HG03280 (cell line): ENCODE results near the gene RPS6KA1.
"Not testable (repeated sequence)": the region's sequence is repeated elsewhere in the genome, so short reads cannot be mapped to it uniquely, and the experiment has no call there.

Source experiments
- ATAC-seq: cut with Tn5 transposase; IDR thresholded peaks from one replicate; pipeline ENCODE4 v1.9.1; 2021; ENCODE audit warnings: mild to moderate bottlenecking, moderate library complexity; ENCODE audit not compliant: unreplicated experiment

Gene RPS6KA1

DNA sequence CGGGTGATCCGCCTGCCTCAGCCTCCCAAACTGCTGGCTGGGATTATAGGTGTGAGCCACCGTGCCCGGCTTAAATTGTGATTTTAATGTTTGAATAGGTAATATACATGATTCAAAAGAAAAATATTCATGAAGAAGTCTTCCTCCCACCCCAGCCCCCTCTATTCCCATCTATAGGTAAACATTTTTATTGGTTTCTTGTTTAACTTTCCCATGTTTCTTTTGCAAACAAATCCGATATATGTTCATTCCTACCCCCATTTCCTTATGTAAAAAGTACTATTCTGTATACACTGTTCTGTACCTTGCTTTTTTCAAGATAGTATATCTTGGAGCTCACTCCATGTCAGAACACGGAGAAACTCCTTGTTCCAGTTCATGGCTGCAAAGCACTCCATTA lies 23.2 kb downstream of the RPS6KA1 start:
- ATAC-seq = no peak

- no peak for ATAC-seq
Observed at GRCh38 chr1:26553942-26554682, 24.6 kb downstream of the RPS6KA1 start.

DNA sequence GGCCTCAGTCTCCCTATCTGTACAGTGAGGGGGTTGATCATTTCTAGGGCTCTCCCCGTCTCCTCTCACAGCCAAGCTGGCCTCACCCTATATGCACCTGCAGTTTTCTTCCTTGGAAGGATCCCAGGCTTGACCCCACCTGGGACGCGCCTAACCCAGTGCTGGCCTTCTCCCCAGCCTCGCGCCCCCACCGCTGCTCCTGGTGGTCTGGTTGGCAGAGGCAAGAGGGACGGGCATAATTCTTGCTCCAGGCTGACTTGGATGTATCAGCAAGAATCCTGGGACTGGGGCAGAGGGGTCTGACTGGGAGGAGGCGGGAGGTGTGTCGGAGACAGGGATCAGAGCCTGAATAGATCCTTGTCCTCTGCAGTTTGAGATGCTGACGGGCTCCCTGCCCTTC lies 25.2 kb downstream of the RPS6KA1 start:
- no peak for ATAC-seq

DNA sequence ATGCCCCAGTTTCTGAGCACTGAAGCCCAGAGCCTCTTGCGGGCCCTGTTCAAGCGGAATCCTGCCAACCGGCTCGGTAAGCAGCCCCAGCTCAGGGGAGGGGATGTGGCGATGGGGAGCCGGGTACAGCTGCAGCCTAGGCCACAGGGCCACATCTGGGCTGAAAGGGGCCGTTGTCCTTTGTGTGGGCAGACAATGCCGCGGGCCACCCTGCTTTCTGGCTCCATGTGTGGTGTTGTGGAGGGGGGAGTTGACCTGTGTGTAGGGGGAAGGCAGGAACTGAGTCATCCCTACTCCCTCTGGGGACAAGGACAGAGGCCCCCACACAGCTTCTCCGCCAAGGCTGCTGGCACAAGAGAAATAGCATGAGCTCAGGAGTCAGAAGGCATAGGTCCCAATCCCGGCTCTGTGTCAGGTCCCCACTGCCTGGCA lies 26.0 kb downstream of the RPS6KA1 start:
- no peak for ATAC-seq

- ATAC-seq = no peak
Observed at GRCh38 chr1:26556111-26556510, 26.6 kb downstream of the RPS6KA1 start.

- no peak for ATAC-seq
Observed at GRCh38 chr1:26557008-26557407, 27.4 kb downstream of the RPS6KA1 start.

- no peak for ATAC-seq
Observed at GRCh38 chr1:26558685-26559048, 29.1 kb downstream of the RPS6KA1 start.

GRCh38 chr1:26560403-26560780 lies 30.8 kb downstream of the RPS6KA1 start:
- ATAC-seq = no peak

DNA sequence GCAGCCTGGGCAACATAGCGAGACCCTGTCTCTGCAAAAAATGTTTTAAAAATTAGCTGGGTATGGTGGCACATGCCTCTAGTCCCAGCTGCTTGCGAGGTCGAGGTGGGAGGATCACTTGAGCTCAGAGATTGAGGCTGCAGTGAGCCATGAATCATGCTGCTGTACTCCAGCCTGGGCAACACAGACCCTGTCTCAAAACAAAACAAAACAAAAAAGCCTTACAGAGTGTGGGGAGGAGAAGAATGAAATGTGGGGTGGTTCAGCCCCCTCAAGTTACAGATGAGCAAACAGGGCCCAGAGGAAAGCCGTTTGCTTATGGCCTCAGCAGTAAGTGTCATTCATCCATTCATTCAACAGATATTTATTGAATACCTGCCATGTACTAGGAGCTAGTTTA lies 40.7 kb downstream of the RPS6KA1 start:
- no peak for ATAC-seq

DNA sequence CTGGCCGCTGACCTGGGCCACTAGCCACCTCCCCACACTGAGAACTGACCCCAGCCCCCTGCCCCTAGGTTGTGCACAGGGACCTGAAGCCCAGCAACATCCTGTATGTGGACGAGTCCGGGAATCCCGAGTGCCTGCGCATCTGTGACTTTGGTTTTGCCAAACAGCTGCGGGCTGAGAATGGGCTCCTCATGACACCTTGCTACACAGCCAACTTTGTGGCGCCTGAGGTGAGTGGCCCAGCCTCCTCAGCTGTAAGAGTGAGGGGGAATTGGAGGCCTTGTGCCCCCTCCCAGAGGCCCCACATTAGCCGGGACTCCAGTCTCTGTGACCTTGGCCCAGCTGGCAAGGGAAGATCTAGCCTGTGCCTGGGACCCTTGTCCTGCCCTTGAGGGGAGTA lies 41.8 kb downstream of the RPS6KA1 start:
- no peak for ATAC-seq

- no peak for ATAC-seq
Observed at GRCh38 chr1:26574018-26574417, 44.5 kb downstream of the RPS6KA1 start.

DNA sequence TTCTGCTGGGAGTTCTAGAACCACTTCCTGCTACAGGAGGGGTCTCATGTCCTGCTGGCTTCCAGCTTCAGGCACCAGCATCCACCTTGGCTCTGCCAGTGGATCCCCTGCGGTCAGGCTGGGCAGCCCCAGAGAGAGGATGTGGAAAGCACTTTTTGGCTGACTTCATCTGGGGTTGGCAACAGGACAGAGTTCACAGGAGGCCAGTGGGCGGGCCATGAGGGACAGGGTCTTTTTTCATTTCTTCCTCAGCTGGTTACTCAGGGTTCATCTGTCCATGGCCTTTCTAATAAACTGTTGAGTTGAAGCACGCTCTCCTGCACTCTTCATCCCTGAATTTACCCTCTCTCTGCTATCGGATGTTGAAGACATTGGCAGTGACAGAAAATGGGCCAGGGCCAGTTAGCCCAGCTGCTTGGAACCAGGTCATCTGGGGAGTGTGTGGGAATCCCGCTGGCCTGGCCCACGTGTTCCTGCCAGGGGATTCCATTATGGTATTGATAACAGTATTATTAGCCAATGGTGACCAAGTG lies 45.2 kb downstream of the RPS6KA1 start:
- no peak for ATAC-seq

DNA sequence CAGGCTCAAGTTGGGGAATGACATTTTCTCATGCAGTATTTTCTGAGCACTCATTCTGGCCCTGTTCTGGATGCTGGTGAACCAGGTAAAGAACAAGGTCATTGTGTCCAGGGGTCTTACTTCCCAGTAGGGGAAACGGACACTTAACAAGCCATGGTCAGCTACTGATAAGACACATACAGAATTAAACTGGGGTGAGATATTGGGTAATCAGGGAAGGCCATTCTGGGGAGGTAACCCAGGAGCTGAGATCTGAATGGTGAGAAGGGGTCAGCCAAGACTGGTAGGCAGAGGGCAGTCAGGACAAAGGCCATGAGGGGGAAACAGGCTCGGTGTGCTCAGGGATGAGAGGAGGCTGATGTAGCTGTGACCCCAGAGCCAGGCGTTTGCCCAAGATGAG lies 45.8 kb downstream of the RPS6KA1 start:
- ATAC-seq = no peak

DNA sequence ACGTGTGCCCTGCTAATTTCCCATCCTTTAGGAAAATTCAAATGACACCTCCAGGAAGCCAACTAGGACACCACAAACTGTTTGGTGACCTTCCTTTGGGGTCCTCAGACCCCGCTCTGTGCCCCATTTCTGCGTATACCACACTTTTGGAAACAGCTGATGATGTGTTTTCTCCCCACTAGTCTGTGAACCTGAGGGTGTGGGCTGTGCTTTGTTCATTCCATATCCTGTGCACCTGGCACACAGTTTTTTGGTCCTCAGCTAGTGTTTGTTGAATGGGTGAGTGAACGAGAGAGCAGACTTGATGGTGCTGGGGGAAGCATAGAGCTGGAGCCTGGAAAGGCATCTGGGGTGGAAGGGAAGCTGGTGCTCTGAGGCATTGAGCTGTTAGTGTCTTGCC lies 48.6 kb downstream of the RPS6KA1 start:
- ATAC-seq = no peak

DNA sequence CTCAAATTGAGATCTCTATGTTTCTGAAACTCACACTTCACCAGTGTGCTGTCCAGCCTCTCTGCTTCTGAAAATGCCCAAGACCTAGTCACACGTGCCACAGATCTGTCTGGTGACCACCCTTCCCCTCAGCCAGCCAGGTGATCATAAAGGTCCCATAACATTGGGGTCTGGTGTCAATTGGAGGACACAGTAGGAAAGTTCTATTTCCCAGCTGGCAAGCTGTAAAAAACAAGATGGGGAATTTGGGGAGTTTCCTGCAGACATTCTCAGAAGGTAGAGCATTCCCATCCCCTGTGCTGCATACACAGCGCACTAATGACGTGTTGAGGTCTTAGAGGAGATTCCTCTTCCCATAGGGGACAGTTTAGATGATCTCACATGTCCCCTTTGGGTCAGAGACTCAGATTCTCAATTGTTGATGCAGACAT lies 50.1 kb downstream of the RPS6KA1 start:
- ATAC-seq = no peak

DNA sequence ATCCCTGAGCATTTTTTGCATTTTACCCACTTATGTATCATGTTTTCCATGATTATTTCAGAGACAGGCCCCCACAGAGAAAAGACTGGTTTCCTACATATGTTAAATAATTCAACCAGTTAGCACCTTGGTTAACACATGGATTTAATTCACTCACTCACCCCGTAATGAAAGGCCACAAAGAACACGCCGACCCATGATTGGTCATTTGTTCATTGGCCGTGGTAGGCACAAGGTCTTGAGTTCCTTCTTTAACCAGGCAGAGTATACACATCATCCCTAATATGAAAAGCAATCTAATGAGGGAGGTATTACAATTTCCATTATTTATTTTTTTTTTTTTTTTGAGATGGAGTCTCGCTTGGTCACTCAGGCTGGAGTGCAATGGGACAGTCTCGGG lies 50.6 kb downstream of the RPS6KA1 start:
- ATAC-seq = no peak

GRCh38 chr1:26581287-26581651 lies 51.7 kb downstream of the RPS6KA1 start:
- ATAC-seq = no peak

DNA sequence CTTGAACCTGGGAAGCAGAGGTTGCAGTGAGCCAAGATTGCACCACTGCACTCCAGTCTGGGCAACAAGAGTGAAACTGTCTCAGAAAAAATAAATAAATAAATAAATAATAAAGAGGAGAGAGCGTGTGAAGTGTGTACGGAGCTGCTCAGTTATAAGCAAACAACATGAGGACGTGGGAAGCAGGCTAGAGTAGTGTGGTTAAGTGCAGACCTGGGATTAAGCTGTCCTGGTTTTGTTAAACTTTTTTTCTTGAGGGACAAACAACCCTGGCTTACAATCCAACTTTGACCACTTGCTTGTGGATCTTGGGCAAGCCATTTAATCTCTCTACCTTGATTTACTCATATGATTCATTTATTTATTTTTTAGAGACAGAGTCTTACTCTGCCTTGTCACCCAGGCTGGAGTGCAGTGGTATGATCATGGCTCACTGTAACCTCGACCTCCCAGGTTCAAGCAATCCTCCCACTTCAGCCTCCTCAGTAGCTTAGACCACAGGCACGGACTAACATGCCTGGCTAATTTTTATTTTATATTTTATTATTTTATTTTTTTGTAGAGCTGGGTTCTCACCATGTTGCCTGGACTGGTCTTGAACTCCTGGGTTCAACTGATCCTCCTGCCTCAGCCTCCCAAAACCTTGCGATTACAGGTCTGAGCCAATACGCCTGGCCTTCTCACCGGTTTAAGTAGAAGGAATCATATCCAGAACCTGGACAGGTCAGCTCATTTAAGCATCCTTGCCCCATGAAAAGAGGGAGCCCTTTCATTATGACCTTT lies 52.7 kb downstream of the RPS6KA1 start:
- ATAC-seq = no peak

DNA sequence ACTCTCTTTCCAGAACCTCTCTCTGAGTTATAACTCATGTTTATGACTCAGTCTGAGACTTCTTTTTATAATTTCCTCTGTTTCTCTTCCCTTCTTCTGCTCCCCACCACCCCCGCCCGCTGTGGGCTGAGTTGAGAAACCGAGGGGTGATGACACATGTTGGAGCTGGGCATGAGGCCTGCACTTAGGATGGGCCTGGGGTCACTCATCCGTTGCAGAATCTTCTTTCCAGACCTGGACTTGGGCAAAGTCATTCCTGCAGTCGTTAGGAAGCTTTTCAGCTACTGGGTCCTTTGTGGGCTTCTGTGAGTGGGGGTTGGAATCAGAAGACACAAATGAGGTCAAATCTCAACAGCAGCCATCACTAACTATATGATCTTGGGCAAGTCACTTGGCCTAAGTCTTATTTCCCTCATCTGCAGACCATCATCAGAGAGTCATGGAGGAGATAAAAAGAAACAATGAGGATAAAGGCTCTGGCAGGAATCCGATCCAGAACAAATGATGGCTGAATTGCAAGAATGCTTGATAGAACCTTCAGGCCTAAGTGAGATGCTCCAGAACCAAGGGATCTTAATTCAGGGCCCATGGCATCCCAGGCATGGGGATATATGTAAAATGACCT lies 53.4 kb downstream of the RPS6KA1 start:
- ATAC-seq = no peak

- no peak for ATAC-seq
Observed at GRCh38 chr1:26583646-26584485, 54.3 kb downstream of the RPS6KA1 start.

DNA sequence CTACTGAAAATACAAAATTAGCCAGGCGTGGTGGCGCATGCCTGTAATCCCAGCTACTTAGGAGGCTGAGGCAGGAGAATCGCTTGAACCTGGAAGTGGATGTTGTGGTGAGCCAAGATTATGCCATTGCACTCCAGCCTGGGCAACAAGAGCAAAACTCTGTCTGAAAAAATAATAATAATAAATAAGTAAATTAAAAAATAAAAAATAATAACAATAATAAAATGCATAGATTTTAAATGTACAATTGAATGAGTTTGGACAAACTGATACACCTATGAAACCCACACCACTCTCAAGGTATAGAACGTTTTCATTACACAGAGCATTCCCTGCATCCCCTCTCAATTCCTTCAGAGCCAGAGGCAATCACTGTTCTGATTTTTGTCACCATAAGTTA lies 55.0 kb downstream of the RPS6KA1 start:
- not testable (repeated sequence) for ATAC-seq
